Fibroblast of skin of abdomen (primary cell): ENCODE data around the gene SMURF2.
"Not testable (repeated sequence)": the region's sequence is repeated elsewhere in the genome, so short reads cannot be mapped to it uniquely, and the experiment has no call there.

Experiments used
- DNase-seq: peaks from one replicate; pipeline ENCODE4 v3.0.0-alpha.2; 2013

The SMURF2 gene

GRCh38 chr17:64628641-64629040 lies 33.5 kb downstream of the SMURF2 start:
- no peak for DNase-seq

GRCh38 chr17:64627797-64628196 lies 34.3 kb downstream of the SMURF2 start:
- DNase-seq = no peak

GRCh38 chr17:64626827-64627226 lies 35.3 kb downstream of the SMURF2 start:
- DNase-seq = no peak

- no peak for DNase-seq
Observed at GRCh38 chr17:64625541-64625940, 36.6 kb downstream of the SMURF2 start.

GRCh38 chr17:64622931-64623654 lies 39.0 kb downstream of the SMURF2 start:
- peak; percentile 81 for DNase-seq

GRCh38 chr17:64621772-64622171 lies 40.3 kb downstream of the SMURF2 start:
- no peak for DNase-seq

GRCh38 chr17:64618848-64619247 lies 43.3 kb downstream of the SMURF2 start:
- no peak for DNase-seq

- no peak for DNase-seq
Observed at GRCh38 chr17:64617125-64617780, 44.9 kb downstream of the SMURF2 start.

- peak; percentile 86 for DNase-seq
Observed at GRCh38 chr17:64615028-64615677, 47.0 kb downstream of the SMURF2 start.

GRCh38 chr17:64614266-64615027 lies 47.7 kb downstream of the SMURF2 start:
- peak; percentile 26 for DNase-seq

GRCh38 chr17:64611369-64611768 lies 50.7 kb downstream of the SMURF2 start:
- DNase-seq = no peak

- not testable (repeated sequence) for DNase-seq
Observed at GRCh38 chr17:64610244-64610643, 51.9 kb downstream of the SMURF2 start.

GRCh38 chr17:64608571-64608981 lies 53.5 kb downstream of the SMURF2 start:
- peak; percentile 30 for DNase-seq

- DNase-seq = no peak
Observed at GRCh38 chr17:64607862-64608565, 54.1 kb downstream of the SMURF2 start.

GRCh38 chr17:64604532-64604931 lies 57.6 kb downstream of the SMURF2 start:
- DNase-seq = not testable (repeated sequence)

GRCh38 chr17:64603987-64604386 lies 58.1 kb downstream of the SMURF2 start:
- no peak for DNase-seq

GRCh38 chr17:64599827-64600226 lies 62.3 kb downstream of the SMURF2 start:
- DNase-seq = no peak

GRCh38 chr17:64599187-64599676 lies 62.9 kb downstream of the SMURF2 start:
- DNase-seq = no peak

- DNase-seq = no peak
Observed at GRCh38 chr17:64598672-64599071, 63.4 kb downstream of the SMURF2 start.

GRCh38 chr17:64596988-64597387 lies 65.1 kb downstream of the SMURF2 start:
- no peak for DNase-seq

GRCh38 chr17:64596439-64596838 lies 65.7 kb downstream of the SMURF2 start:
- no peak for DNase-seq

- no peak for DNase-seq
Observed at GRCh38 chr17:64591944-64592343, 70.2 kb downstream of the SMURF2 start.
